HEK293T (cell line): ENCODE data around the gene RPL10.

Experiments
- ARNT ChIP-seq: fragments of 450-650 bp; IDR thresholded peaks from 2 replicates; pipeline ENCODE4 v1.6.1; 2017; ENCODE audit warnings: mild to moderate bottlenecking
- SUZ12 ChIP-seq: fragments of 450-650 bp; IDR thresholded peaks from 2 replicates; pipeline ENCODE4 v1.6.1; 2016; ENCODE audit warnings: mild to moderate bottlenecking

- TF ChIP-seq ARNT, result no peak
- TF ChIP-seq SUZ12, result no peak
Observed at GRCh38 chrX:154362085-154362742, 36.0 kb upstream of the RPL10 start.
